Activated CD4-positive, alpha-beta T cell treated with anti-CD3 and anti-CD28 coated beads for 4 hours (primary cell): ENCODE measurements around the gene WASF1.

ENCODE experiments used
- DNase-seq, 2 donors: peaks; one replicate each; pipeline ENCODE4 v3.0.0-alpha.2; 2020

The WASF1 gene

DNA sequence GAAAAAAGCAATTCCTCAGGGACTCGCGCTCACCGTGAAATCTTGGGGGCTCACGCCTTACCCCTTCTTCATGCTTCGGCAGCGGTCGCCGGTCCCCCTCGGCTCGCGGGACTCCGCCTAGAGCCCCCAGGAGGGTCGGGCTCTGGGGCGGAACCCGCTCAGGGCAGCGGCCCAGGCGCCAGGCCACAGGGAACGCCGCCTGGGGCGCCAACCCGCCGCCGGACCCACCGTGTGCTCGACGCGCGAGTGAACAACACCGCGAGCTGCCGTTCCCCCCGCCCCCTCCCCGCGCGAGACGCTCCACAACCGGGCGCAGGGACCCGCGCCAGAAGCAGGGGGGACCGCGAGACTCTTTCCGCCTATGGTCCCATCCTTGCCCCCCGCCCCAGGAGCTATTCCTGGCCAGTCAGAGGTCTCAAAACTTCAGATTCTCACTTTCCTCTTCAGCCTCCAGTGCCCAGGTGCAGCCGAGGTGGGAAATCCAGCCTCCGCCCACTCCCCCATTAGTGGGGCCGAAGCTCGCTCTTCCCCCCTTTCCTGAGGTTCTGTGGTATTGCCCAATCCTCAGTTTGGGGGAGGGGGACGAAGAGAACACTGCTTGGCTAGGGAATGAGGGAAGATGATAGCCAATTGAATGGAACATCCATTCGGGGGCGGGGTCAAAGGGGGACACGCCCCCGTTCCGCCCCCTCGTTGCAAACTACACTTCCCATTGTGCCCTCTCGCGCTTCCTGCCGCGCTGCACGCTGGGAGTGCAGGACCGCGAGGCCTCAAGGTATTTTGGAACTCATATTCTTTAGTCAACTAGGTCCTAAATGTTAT lies at the start of gene WASF1:
Gene WASF1 (minus strand): TSS at position 265 of the 822 bp plus-strand sequence. CDS start 52,069 bp downstream, outside the sequence.
- peak; percentile 88 for DNase-seq

DNA sequence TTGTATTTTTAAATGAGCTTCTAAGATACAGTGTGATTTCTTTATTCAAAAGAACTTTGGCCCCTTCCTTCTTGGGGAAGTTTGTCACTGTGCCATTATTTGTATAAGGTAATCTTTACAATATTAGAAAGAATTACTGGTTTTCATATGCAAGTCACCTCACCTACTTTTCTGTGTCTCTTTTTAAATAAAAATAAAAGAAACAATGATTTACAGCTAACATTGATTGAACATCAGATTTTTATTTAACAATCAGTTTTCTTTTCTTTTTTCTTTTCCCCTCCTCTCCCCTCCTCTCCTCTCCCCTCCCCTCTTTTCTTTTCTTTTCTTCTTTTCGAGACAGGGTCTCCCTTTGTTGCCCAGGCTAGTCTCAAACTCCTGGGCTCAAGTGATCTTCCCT lies 46.8 kb upstream of the WASF1 start:
- no peak for DNase-seq

DNA sequence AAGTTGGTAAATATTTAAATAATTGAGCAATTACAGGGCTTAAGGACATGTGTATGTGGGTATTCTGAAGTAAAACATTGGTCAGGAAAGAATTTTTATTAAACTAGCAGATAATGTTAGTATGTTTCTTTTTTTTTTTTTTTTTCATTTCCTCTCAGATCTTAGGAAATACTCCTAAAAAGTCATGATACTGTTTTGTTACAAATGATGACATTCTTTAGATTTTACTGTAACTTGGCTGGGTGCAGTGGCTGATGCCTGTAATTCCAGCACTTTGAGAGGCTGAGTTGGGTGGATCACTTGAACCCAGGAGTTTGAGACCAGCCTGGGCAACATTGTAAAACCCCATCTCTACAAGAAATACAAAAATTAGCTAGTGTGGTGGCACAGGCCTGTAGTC lies 42.3 kb upstream of the WASF1 start:
- DNase-seq, result no peak

DNA sequence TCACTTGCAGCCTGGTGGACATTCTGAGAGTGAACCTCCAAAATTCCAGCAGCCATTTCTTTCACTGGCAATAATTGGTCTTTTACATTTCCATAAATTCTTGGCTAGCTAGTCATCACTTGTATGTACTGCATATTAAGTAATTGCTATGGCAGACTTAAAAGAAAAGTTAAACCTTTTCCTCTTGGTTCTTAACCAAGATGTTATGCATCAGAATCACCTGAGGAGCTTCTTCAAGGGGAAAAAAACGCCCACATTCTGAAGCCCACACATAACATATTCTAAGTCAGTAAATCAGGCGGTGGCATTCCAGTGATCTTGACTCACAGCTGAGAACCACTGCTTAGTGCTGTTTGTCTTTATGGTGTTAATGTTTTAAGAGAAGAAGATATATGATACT lies 37.8 kb upstream of the WASF1 start:
- no peak for DNase-seq

DNA sequence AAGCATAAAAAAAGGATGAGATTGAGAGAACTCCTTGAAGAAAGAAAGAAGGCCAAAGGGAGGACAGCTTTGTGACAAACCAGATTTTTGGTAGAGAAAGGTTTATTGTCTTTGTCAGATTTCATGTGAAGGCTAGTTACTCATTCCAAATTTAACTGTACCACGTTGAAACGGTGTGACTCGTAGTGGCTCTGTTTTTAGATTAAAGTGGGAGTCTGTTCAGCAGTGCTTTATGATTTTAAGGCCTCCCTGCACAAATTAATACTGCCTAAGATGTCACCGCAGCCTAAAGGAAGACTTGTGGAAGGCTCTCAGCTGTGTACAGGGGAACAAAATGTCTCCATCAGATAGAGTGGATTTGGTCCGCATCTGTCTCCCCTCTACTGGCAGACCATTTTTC lies 36.7 kb upstream of the WASF1 start:
- DNase-seq, result no peak

DNA sequence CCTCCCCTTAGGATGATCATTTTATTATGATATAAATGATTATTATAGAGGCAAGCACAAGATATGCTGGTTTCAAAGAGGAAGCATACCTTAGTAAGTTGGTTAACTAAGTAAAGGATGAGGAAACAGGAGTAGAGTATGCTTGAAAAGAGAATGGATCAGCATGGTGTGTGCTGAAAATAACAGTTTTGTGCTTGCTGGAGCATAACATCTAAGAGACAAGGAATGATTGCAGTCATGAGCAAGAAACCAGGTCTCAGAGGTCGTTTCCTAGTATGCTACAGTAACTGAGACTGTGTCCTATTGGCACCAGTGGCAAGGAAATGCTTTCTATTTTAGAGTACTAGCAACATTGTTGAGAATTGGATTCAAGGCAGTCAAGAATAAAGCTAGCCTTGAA lies 34.9 kb upstream of the WASF1 start:
- no peak for DNase-seq

DNA sequence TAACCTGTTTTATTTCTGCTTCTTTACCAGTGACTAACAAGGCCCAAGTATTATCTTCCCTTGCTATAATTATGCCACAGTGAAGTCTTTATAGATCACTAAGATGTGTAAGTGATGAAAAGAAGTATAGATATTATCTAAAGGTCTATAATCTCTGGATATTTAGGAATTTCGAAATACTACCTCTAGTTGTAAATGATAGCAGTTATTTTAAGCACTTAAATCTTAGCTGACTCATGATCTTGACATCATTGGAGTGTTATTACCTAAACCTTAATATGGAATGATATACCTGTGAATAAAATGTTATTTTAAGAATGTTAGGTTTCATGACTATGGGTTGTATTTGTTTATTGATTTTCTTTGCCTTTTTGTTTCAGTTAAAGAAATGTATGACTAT lies 32.3 kb upstream of the WASF1 start:
- DNase-seq, result no peak

DNA sequence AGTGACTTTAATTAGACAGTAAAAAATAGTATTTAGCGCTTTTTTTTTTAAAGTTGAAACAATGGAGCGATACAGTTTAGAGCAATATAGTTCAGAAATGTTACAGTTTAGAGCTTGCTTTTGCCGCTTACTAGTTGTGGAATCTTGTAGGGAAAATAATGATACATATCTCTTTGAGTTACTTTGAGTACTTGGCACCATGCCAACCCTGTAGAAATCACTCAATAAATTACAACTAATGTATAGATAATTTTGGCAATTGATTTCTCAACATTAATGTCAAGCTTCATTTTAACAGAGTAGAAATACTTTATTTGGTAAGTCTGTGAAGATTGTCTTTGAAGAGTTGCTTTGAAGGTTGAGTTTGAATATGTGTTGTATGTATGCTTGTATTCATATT lies 28.2 kb upstream of the WASF1 start:
- DNase-seq, result no peak

DNA sequence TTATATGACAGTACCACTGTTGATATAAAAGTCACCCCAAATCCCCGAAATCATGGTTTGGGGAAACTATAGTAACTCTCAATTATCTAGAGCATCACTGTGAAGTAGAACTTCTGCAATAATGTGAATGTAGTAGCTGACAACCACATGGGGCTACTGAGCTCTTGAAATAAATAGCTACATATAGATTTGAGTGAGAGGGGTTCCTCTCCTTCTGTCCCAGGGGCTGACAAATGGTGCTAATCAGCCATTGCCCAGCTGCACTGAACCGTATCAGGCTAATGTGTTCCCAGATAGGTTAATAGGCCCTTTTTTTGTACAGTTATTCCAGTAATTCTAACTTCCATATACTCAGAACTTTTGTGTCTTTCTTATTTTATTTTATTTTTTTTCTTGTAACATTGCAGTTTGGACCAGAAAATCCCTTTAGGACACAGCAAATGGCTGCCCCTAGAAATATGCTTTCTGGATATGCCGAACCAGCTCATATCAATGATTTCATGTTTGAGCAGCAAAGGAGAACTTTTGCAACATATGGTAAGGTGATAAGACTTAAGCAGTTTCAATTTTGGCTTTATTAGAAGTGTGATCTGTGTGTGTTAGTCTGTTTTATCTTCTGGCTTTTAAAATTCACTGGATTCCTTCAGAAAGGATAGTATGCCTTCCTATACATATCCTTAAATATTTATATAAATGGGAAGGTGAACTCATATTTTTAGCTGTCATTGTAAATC lies 21.8 kb upstream of the WASF1 start:
- no peak for DNase-seq

DNA sequence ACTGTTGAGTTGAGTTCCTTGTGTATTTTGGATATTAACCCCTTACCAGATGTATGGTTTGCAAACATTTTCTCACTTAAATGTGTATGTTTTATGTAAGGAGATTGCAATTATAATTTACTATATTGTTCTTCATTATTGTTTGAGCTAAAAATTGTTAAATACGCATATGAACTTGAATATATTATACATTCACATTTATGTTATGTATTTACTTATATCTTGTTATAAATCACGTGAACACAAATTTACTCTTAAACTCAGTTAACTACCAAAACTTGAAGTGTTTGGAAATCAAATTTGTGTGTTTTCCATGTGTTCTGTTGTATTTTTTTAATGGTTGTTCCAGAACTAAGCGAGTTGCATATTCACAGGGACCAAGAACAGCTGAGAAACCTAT lies 19.1 kb upstream of the WASF1 start:
- DNase-seq, result no peak

DNA sequence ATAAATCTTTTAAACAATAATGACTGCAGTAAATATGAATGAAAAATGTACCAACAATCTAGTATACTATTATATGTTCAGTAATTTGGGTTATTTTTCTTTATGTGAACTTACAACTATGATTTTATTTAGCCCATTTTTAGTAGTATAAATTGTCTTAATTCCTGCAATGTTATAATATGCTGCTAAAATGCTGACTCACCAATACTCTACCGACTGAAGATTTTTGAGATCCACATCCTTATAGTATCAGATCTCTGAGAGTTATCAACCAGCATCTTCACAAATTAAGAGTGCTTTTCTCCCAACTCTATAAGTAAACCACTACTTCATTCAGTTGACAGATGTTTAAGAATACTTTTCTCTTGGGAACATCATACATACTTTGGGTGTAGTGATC lies 17.4 kb upstream of the WASF1 start:
- no peak for DNase-seq

DNA sequence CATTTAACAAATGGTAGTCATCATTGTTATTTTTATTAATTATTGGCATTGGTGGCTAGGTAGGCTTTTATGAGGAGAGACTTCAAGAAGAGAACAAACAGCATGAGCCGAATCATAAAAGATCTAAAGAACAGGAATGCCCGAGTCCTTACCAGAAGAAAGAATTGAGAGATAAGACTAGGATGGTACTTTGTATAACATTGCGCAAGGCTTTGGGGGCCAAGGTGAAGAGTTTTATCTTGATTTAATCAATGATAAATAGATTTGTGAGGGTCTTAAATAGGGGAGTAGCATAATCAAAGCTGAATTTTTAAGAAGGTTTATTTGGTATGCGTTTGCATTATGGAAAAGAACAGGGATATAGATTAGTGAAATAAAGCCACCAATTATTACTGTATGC lies 16.2 kb upstream of the WASF1 start:
- DNase-seq, result no peak

DNA sequence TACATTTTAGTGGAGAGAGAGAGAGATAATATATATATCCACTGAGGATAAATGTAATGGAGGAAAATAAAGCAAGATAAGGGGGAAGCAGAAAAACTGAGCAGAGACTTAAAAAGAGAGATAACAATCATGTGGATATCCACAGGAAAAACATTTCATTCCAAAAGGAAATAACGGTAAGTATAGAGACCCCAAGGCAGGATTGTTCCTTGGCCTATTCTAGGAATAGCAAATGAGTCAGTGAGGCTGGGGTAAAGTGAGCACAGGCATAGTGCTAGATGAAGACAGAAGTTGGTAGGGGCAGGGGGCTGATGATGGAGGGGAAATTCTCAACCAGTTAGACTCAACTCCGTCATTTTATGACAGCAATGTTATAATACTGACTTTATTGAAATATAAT lies 12.0 kb upstream of the WASF1 start:
- DNase-seq, result no peak

DNA sequence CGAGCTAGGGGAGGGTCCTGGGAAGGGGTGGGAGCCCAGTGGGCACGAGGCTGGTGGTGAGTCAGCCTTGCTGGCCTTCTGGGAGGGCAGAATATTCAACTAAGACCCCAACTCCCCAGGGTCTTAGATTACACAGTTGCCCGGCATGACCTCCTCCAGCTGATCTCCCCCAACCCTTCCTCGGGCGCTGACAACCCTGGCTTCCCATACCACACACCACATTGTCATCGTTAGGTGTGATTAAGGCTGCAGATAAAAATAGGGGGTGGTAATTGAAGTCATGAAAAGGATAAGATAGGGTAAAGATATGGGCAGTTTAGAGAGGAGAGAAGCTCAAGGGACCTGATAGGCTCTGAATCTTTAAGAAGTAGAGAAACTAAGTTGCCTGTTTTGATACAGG lies 11.3 kb upstream of the WASF1 start:
- no peak for DNase-seq

DNA sequence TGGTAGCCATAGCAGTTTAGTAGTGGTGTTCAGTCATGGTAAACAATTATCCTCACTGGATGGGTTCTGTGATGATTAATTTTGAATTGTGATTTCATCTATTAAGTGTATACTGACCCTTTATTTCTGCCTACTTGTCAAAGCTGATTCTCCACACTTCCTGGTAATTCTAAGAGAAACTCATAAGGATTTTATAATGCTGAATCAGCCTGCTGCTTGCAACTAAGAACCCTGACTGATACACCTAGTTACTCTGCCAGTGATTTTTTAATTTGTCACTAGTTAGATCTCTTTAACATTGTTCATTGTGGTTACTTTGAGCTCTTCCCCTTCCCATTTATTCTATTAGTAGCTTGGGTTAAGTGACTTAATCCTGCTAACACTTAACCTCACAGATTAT lies 9.3 kb upstream of the WASF1 start:
- no peak for DNase-seq

DNA sequence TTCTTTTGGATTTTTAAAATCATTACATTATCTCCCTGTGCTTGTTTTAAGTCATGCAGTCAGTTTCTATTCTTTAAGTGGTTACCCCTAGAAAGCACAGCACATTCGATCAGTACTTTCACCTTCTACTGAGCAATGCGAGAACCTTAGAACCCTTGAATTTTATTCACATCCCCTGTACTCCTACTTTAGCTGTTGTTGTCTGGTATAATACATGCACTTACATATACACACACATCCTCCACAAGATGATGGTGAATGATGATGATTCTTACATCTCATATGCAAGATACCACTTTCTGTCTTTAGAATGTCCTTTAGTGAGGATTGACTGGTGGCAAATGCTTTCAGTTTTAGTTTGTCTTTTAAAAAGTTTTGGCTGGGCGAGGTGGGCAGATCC lies 6.4 kb upstream of the WASF1 start:
- DNase-seq, result no peak

DNA sequence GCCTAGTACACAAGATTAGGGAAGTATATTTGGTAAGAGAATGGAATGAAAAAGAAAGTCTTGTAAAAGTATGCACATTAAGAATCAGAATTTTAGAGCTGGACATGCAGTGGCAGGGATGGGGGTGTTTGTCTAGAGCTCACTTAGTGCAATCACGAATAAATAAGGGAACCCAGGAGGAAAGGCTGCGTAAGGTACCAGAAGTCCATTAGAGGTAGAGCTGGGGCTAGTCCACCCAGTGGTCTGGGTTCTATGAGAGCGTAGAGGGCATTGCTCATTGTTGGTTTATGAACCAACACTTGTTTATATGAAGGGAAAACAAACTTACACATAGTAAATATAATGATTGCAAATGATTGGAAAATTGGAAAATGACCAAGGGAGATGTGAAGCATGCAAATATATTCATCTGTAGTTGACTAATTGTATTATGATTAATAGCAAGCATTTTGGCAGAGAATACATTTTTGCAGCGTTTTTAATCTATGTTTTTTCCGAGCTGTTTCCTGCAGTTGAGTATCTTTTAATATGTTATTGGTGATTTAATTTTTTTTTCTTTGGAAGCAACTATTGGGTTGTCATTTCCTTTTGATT lies 3.9 kb upstream of the WASF1 start:
- no peak for DNase-seq

DNA sequence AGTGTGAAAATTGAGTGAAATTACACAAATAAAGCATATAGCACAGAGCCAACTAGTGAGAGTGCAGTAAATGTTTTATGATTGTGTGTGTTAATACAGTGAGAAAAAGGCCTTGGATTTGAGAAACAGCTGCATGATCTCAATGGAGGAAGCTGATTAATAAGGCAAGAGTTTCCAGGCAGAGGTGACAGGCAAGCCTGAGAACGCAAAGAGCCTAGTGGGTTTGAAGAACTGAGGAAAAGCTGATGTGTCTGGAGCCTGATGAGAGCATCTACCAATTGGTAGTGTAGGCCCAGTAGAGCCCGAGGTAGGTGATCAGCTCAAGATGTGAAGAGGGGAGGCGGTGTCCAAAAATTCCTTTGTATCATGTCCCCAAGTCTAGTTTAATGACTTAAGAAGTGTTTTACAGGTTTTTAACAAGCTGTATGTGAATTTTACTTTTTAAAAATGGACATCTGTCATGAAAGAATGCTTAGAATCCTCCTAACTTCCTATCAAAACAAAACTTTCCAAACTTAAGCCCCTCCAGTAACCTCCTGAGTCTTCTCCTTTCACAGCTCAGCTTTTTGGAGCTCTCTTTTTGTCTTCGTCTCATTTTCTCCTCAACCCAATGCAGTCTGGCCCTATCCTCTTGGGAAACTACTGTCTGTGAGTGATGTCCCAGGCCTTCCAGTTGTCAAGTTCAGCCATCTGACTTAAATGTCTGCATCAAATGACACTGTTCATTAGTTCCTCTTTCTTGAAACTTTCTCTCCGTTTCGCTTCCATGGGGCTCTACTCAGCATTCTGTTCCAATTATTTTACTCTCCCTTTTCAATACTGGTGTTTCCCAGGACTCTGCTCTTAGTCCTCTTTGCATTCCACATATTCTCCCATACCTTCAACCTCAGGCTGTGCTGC lies 1.9 kb upstream of the WASF1 start:
- DNase-seq, result no peak

DNA sequence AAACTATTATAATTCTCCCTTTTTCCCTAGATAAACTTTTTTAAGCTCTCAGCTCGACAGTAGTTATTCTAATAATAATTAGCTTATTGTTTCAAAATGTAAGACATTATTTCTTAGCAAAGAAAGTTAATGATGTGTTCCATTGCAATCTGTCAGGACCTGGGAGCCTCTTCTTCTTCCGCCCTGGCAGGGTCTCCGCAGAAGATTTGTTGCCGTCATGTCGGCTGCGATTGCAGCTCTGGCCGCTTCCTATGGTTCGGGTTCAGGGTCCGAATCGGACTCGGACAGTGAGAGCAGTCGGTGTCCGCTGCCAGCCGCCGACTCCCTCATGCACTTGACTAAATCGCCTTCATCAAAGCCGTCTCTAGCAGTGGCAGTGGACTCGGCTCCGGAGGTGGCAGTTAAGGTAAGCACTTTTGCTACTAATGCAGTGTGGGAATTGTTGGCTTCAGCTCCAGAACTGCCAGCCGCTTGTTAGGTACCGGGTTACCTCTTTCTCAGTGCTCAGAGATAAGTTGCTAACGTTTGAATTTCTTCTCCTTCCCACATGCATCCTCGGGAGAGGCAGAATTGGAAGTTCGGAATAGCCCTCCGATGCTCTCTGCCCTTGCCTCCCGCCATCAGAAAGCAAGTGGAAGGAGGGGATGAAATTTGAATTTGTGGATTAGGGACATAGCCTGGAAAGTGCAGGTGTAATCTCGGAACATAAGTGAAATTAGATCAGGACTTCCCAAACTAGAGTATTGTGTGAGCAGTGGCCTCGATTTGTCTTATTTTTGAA lies 948 bp upstream of the WASF1 start, which contains the start of gene CDC40:
Gene CDC40 (plus strand): TSS at position 200 of the 781 bp plus-strand sequence. CDS start 18 bp downstream, at position 218.
- peak; percentile 46 to 55 for DNase-seq

DNA sequence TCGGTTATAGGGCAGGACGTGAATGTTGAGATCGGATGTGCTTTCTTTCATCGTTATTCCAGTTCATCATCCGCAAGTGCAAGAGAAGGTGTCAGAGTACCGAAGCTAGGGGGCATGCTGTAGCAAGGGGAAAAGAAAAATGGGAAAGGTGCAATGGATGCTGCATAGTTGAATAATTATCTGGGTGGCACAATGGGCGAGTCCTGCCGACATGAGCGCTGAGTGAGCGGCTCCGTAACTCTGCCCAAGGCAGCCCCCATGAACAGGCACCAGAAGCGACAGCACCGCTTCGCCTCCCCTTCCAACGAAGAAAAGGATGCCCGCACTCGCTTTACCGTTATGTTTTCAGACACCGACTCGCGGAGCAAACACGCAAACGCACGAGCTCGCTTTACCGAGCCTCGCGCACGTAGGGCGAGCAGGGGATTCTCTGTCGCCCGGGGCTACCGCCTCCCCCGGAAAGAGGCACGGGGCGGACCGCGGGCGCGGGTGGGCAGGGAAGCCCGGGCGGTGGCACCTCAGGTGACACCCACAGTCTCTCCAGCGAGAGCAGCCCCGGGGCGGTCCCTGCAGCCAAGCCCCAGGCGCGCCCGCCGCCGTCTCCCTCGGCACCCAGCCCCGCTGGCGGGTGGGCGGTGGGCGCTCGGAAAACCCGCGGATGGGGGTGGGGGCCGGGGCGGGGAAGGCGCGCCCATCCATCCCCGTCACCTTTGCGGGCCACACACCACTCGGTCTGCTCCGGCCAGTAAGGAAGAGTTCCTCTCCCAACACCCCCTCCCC lies 654 bp downstream of the WASF1 start:
- peak; percentile 53 to 75 for DNase-seq

DNA sequence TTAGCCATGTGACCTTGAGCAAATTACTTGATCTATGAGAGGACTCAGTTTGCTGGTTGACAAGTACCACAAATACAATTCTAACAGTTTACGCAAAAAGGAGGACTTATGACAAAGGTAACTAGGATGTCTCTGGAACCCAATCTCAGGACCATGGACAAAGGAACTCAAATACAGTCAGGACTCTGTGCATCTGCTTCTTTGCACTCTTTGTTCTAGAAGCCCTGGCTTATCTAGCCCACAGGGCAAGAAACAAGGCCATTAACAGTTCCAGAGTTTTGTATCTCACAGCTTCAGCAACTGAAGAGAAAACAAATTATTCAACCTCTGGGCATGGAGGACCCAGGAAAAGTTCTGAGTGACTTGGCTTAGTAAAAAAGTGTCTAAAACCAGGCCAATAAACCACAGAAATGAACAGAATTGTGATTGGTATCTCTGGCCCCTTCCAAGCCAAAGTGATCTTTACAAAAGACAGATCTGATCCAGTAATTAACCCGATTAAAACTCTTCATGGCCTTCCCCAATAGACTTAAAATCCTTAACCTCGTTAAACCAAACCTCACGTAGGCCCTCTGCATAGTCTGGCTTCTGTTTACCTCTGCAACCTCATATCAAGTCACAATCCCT lies 5.9 kb downstream of the WASF1 start:
- no peak for DNase-seq
